Smooth muscle cell (in vitro differentiated cells): ENCODE results near the gene AKAP13. TPM values are rescaled to one million over a fixed set of nuclear protein-coding genes. Genes with fewer than 3 reads are reported as not detected.
"Not testable (repeated sequence)": the region's sequence is repeated elsewhere in the genome, so short reads cannot be mapped to it uniquely, and the experiment has no call there.

ENCODE experiments used
- DNase-seq: peaks from one replicate; lab custom pipeline; 2025; ENCODE audit not compliant: unreplicated experiment; lab: John Stamatoyannopoulos, UW
- H2AFZ ChIP-seq: fragments of 200-600 bp; sonication (generic); 2 replicates; pipeline ENCODE4 v1.6.0; 2016; ENCODE audit warnings: antibody characterized with exemption, low read depth, mild to moderate bottlenecking
- H3F3A ChIP-seq: fragments of 200-600 bp; sonication (generic); 2 replicates; pipeline ENCODE4 v1.6.0; 2017; ENCODE audit warnings: antibody characterized with exemption, low read depth
- H3K27ac ChIP-seq: fragments of 200-600 bp; sonication (generic); 2 replicates; pipeline ENCODE4 v1.5.1; 2016; ENCODE audit warnings: low read depth, mild to moderate bottlenecking
- H3K27me3 ChIP-seq: fragments of 200-600 bp; sonication (generic); 2 replicates; pipeline ENCODE4 v1.6.1; 2016; ENCODE audit warnings: low read depth, mild to moderate bottlenecking
- H3K36me3 ChIP-seq: fragments of 200-600 bp; sonication (generic); 2 replicates; pipeline ENCODE4 v1.5.1; 2016; ENCODE audit warnings: low read depth
- H3K4me1 ChIP-seq: fragments of 200-600 bp; sonication (generic); 2 replicates; pipeline ENCODE4 v1.5.1; 2016; ENCODE audit warnings: low read depth
- H3K4me2 ChIP-seq: fragments of 200-600 bp; sonication (generic); 2 replicates; pipeline ENCODE4 v1.6.0; 2016; ENCODE audit warnings: mild to moderate bottlenecking
- H3K4me3 ChIP-seq: fragments of 200-600 bp; sonication (generic); 2 replicates; pipeline ENCODE4 v1.5.1; 2016; ENCODE audit warnings: mild to moderate bottlenecking
- H3K79me2 ChIP-seq: fragments of 200-600 bp; sonication (generic); 2 replicates; pipeline ENCODE4 v1.6.0; 2016; ENCODE audit warnings: low read depth, mild to moderate bottlenecking
- H3K9ac ChIP-seq: fragments of 200-600 bp; sonication (generic); 2 replicates; pipeline ENCODE4 v1.6.0; 2016; ENCODE audit warnings: low read depth
- H3K9me3 ChIP-seq: fragments of 200-600 bp; sonication (generic); replicated peaks from 2 replicates; pipeline ENCODE4 v1.5.1; 2016; ENCODE audit warnings: low read depth
- H4K20me1 ChIP-seq: fragments of 200-600 bp; sonication (generic); 2 replicates; pipeline ENCODE4 v1.6.0; 2016; ENCODE audit warnings: low read depth
- WGBS: methylation state at CpG from one replicate; pipeline ENCODE4 v1.1.7; 2016; ENCODE audit warnings: low lambda C conversion rate; 5-methylcytosine and 5-hydroxymethylcytosine counted together
- polyA plus RNA-seq: library from polyadenylated mRNA; unstranded; fragments of >200 nt; fragmentation: Nextera tagmentation; extraction: Ambion mirVana; gene quantifications from 2 replicates; pipeline ENCODE4 v1.2.1, GENCODE V29; 2016
- total RNA-seq: library from RNA; depleted of rRNA; stranded (reverse); fragments of >200 nt; gene quantifications from 2 replicates; pipeline ENCODE4 v1.2.3, GENCODE V29; 2014
- TF ChIP-seq, protein P1 (sequence below): fragments of 200-600 bp; sonication (generic); IDR thresholded peaks from 2 replicates; pipeline ENCODE4 v1.5.1; 2017; ENCODE audit warnings: borderline replicate concordance, mild to moderate bottlenecking, antibody characterized with exemption; ENCODE audit not compliant: insufficient read depth, poor library complexity, severe bottlenecking

AKAP13 gene
- total and polyA plus RNA-seq, 2 experiments from 2014 or later: 43.3 to 63.5 TPM

DNA sequence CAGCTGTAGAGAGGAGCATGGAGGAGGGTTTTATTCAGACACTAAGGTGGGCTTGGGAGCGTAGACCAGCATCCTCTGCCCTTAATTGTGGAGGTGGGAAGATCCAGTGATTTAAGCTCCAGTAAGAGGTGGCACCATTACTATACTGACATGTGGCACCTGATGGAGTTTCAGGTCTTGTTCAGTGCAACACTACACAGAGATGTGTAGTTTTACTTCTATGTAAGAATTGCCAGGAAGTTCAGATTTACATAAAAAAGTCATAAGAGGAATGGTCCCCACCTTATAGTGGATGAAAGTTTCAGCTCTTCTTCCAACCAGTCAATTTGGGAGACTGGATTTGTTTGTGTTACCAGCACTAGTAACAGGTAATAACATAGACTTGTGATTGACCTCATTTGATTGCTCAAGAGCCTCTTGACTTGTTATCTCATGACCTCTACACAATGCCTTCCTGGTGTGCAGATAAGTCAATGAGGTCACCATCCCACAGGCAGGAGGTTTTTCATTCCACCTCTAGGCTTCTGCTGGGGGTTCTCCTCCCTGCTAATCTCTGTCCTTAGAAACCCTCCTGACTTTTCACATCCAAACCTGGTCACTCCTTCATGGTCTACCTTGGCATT lies 33.8 kb upstream of the AKAP13 start:
- H3K4me2 ChIP-seq, H3K9me3 ChIP-seq, H3K4me1 ChIP-seq, H3F3A ChIP-seq, H3K36me3 ChIP-seq, H3K27me3 ChIP-seq, H4K20me1 ChIP-seq, H3K79me2 ChIP-seq, H2AFZ ChIP-seq, H3K9ac ChIP-seq, DNase-seq, H3K4me3 ChIP-seq: not testable (repeated sequence)
- WGBS: 96% methylated on average over 1 of the region's 1 CpG
- peak overlapping the region; percentile 20 for H3K27ac ChIP-seq

- not testable (repeated sequence) for H3K36me3 ChIP-seq, H3K4me3 ChIP-seq, H3K9ac ChIP-seq, H4K20me1 ChIP-seq, H2AFZ ChIP-seq, H3K9me3 ChIP-seq, DNase-seq, H3K4me1 ChIP-seq, H3F3A ChIP-seq, H3K27me3 ChIP-seq, H3K79me2 ChIP-seq, H3K4me2 ChIP-seq
- 58% methylated on average over 5 of the region's 5 CpGs for WGBS
- peak overlapping the region; percentile 46 for H3K27ac ChIP-seq
These were observed 32.9 kb upstream of the AKAP13 start for GRCh38 chr15:85347264-85348047.

- not testable (repeated sequence) for DNase-seq, H3K4me2 ChIP-seq, H3K36me3 ChIP-seq, H3K9me3 ChIP-seq, H2AFZ ChIP-seq, H3K9ac ChIP-seq, H3F3A ChIP-seq, H4K20me1 ChIP-seq, H3K4me1 ChIP-seq, H3K79me2 ChIP-seq, H3K27me3 ChIP-seq, H3K4me3 ChIP-seq
- peak overlapping the region; percentile 46 for H3K27ac ChIP-seq
- 86% methylated on average over 8 of the region's 8 CpGs for WGBS
These were observed 32.2 kb upstream of the AKAP13 start for GRCh38 chr15:85348048-85348766.

DNA sequence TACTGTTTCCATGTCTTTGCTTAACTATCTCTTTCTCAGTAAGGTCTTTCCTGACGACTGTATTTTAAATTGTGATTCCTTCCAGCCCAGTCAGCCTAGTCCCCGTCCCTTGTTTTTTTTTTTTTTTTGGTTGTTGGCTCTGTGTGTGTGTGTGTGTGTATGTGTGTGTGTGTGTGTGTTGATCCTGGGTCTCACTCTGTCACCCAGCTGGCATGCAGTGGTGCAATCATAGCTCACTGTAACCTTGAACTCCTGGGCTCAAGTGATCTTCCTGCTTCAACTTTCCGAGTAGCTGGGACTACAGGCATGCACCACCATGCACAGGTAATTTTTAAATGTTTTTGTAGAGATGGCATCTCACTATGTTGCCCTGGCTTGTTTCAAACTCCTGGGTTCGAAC lies 31.3 kb upstream of the AKAP13 start:
- WGBS: 55% methylated on average over 4 of the region's 4 CpGs
- H3K4me1 ChIP-seq, H3K9me3 ChIP-seq, H4K20me1 ChIP-seq, H3K79me2 ChIP-seq, H3K27ac ChIP-seq, H3K9ac ChIP-seq, DNase-seq, H2AFZ ChIP-seq, H3K27me3 ChIP-seq, H3K36me3 ChIP-seq, H3K4me3 ChIP-seq, H3F3A ChIP-seq, H3K4me2 ChIP-seq: not testable (repeated sequence)

- no peaks in the 10 kb centered on the region for H3K79me2 ChIP-seq
- WGBS: 86% methylated on average over 3 of the region's 3 CpGs
- H3K27me3 ChIP-seq: no peaks in the 10 kb centered on the region
- no peak overlapping the region for H3K4me3 ChIP-seq
- TF ChIP-seq, protein P1, sequence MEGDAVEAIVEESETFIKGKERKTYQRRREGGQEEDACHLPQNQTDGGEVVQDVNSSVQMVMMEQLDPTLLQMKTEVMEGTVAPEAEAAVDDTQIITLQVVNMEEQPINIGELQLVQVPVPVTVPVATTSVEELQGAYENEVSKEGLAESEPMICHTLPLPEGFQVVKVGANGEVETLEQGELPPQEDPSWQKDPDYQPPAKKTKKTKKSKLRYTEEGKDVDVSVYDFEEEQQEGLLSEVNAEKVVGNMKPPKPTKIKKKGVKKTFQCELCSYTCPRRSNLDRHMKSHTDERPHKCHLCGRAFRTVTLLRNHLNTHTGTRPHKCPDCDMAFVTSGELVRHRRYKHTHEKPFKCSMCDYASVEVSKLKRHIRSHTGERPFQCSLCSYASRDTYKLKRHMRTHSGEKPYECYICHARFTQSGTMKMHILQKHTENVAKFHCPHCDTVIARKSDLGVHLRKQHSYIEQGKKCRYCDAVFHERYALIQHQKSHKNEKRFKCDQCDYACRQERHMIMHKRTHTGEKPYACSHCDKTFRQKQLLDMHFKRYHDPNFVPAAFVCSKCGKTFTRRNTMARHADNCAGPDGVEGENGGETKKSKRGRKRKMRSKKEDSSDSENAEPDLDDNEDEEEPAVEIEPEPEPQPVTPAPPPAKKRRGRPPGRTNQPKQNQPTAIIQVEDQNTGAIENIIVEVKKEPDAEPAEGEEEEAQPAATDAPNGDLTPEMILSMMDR: no peak
- no peak overlapping the region for H3K27ac ChIP-seq
- no peaks in the 10 kb centered on the region for H4K20me1 ChIP-seq
- H3K36me3 ChIP-seq: no peaks in the 10 kb centered on the region
- no peak overlapping the region for H2AFZ ChIP-seq
- no peak overlapping the region for H3K9ac ChIP-seq
- no peak overlapping the region for H3K4me2 ChIP-seq
- H3K9me3 ChIP-seq: no peaks in the 10 kb centered on the region
- H3F3A ChIP-seq: no peaks in the 10 kb centered on the region
- no peaks in the 10 kb centered on the region for H3K4me1 ChIP-seq
- DNase-seq: no peak
These were observed 30.0 kb upstream of the AKAP13 start for GRCh38 chr15:85350395-85350794.

GRCh38 chr15:85351501-85351900 lies 28.9 kb upstream of the AKAP13 start:
- not testable (repeated sequence) for H4K20me1 ChIP-seq, H2AFZ ChIP-seq, DNase-seq, H3K9me3 ChIP-seq, H3K27ac ChIP-seq, H3K27me3 ChIP-seq, H3K4me1 ChIP-seq, H3K36me3 ChIP-seq, H3K4me3 ChIP-seq, H3K4me2 ChIP-seq, H3K9ac ChIP-seq, H3K79me2 ChIP-seq, H3F3A ChIP-seq
- WGBS: 72% methylated on average over 8 of the region's 8 CpGs
